ENCODE measurements around the gene SAMD4A.
"Not testable (repeated sequence)": the region's sequence is repeated elsewhere in the genome, so short reads cannot be mapped to it uniquely, and the experiment has no call there.

SAMD4A gene

GRCh38 chr14:54599966-54600716 lies 33.2 kb downstream of the SAMD4A start:
- DNase-seq (ENCODE audit: low spot score), result peak; percentile 27

- DNase-seq (ENCODE audit: low spot score), result peak; percentile 31
Measured at GRCh38 chr14:54600717-54601109, 33.8 kb downstream of the SAMD4A start.

GRCh38 chr14:54603362-54603761 lies 36.4 kb downstream of the SAMD4A start:
- DNase-seq (ENCODE audit: low spot score), result no peak

GRCh38 chr14:54606178-54606577 lies 39.2 kb downstream of the SAMD4A start:
- no peak for DNase-seq (ENCODE audit: low spot score)

- DNase-seq (ENCODE audit: low spot score), result no peak
Measured at GRCh38 chr14:54606631-54607133, 39.8 kb downstream of the SAMD4A start.

GRCh38 chr14:54609576-54609975 lies 42.6 kb downstream of the SAMD4A start:
- DNase-seq (ENCODE audit: low spot score), result no peak

- no peak for DNase-seq (ENCODE audit: low spot score)
Measured at GRCh38 chr14:54610051-54610977, 43.4 kb downstream of the SAMD4A start.

GRCh38 chr14:54614296-54614695 lies 47.4 kb downstream of the SAMD4A start:
- no peak for DNase-seq (ENCODE audit: low spot score)

- no peak for DNase-seq (ENCODE audit: low spot score)
Measured at GRCh38 chr14:54617467-54617866, 50.5 kb downstream of the SAMD4A start.

- DNase-seq (ENCODE audit: low spot score), result no peak
Measured at GRCh38 chr14:54621686-54622085, 54.8 kb downstream of the SAMD4A start.

GRCh38 chr14:54622192-54622958 lies 55.4 kb downstream of the SAMD4A start:
- no peak for DNase-seq (ENCODE audit: low spot score)

GRCh38 chr14:54623279-54624004 lies 56.5 kb downstream of the SAMD4A start:
- no peak for DNase-seq (ENCODE audit: low spot score)

- DNase-seq (ENCODE audit: low spot score), result not testable (repeated sequence)
Measured at GRCh38 chr14:54624005-54624358, 57.1 kb downstream of the SAMD4A start.

GRCh38 chr14:54625112-54625511 lies 58.2 kb downstream of the SAMD4A start:
- DNase-seq (ENCODE audit: low spot score), result no peak

- DNase-seq (ENCODE audit: low spot score), result no peak
Measured at GRCh38 chr14:54627219-54627539, 60.3 kb downstream of the SAMD4A start.

GRCh38 chr14:54627540-54628363 lies 60.8 kb downstream of the SAMD4A start:
- DNase-seq (ENCODE audit: low spot score), result peak; percentile 96

GRCh38 chr14:54629183-54629582 lies 62.3 kb downstream of the SAMD4A start:
- no peak for DNase-seq (ENCODE audit: low spot score)

- no peak for DNase-seq (ENCODE audit: low spot score)
Measured at GRCh38 chr14:54629635-54630360, 62.9 kb downstream of the SAMD4A start.

GRCh38 chr14:54631016-54631415 lies 64.1 kb downstream of the SAMD4A start:
- DNase-seq (ENCODE audit: low spot score), result no peak

GRCh38 chr14:54632452-54632851 lies 65.5 kb downstream of the SAMD4A start:
- DNase-seq (ENCODE audit: low spot score), result no peak

All from COLO829 (cell line).